ENCODE measurements around the gene STK24.
"Not testable (repeated sequence)": the region's sequence is repeated elsewhere in the genome, so short reads cannot be mapped to it uniquely, and the experiment has no call there.

The STK24 gene

DNA sequence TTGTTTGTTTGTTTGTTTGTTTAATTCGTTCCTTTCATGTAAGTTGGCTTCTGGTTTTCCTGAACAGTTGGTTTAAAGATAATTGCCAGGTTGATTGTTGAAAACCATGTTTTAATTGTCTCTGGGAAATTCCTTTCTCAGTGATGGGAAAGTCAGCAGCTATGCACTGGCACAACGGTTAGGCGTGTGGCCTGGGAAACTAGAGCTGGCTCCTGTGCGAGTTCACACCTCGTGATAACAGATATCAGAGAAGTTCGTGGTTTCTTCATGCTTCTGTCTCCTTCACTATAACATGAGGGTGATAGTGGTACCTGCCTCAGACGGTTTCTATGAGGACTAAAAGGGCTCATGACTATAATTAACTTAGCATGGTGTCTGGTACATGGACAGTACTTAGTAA is 153.5 kb downstream of the STK24 start:
- Histone ChIP-seq H3K27me3 (ENCODE audit: control insufficient read depth, insufficient read depth, low read length) (no peaks in the 10 kb centered on the region), H3K4me1 (ENCODE audit: control insufficient read depth, low read depth, low read length) (no peaks in the 10 kb centered on the region), H3K9me3 (ENCODE audit: control insufficient read depth, low read depth, low read length) (no peaks in the 10 kb centered on the region), H3K9ac (ENCODE audit: low read length) (no peak overlapping the region), H3K36me3 (ENCODE audit: control insufficient read depth, low read depth, low read length) (peaks cover 9% of the 10 kb centered on the region), H3K4me3 (ENCODE audit: low read length) (no peak overlapping the region), H3K27ac (ENCODE audit: low read length) (no peak overlapping the region)

DNA sequence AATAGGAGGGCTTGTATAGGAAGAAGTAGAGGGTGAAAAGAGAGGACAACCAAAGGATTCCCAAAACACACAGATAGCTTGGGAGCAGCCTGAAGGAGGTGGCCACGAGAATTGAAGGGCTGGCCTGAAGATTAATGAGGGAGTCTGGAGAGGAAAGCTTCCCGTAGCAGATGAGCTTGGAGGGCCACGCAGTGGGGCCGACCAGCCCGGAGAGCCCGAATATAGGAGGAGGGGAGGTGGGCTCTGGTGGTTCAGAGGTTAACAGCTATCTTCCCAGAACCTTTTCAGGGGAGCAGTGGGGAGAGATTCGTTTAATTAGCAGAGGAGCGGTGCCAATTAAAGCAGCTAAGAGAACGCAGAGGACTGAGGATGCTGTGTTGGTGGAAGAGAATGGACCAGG is 154.9 kb downstream of the STK24 start:
- no peaks in the 10 kb centered on the region for H3K27me3 ChIP-seq (ENCODE audit: control insufficient read depth, insufficient read depth, low read length)
- peaks cover 9% of the 10 kb centered on the region for H3K36me3 ChIP-seq (ENCODE audit: control insufficient read depth, low read depth, low read length)
- H3K9ac ChIP-seq (ENCODE audit: low read length) = no peak overlapping the region
- no peak overlapping the region for H3K4me3 ChIP-seq (ENCODE audit: low read length)
- no peak overlapping the region for H3K27ac ChIP-seq (ENCODE audit: low read length)
- H3K4me1 ChIP-seq (ENCODE audit: control insufficient read depth, low read depth, low read length) = no peaks in the 10 kb centered on the region
- no peaks in the 10 kb centered on the region for H3K9me3 ChIP-seq (ENCODE audit: control insufficient read depth, low read depth, low read length)

DNA sequence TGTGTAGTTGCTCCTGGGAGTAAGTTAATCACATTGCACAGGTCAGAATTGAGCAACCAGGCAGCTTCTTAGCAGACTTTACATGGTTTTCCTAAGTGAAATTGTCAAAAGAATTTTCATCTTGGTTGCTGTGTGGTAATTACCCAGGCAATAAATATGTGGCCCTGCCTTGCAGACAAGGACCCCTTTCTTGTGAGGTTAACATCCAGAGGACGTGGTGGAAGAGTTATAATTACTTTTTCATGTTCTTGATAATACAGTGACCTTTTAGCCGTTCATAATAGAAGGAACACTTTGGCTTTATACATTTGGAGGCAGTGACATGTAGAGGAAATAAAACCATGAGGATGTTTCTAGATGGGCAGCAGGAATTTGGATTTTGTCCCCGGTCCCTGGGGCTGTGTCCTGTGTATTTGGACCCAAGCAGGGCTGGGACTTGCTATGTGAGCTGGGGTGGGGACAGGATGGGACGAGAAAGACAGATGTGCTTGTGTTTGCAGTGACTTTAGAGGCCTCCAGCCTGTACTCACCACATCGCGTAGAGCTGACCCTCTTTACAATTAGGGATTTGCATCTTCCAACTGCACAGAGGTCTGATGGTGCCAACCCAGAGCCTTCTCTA is 156.2 kb downstream of the STK24 start:
- Histone ChIP-seq H3K27me3 (ENCODE audit: control insufficient read depth, insufficient read depth, low read length) (no peaks in the 10 kb centered on the region), H3K27ac (ENCODE audit: low read length) (no peak overlapping the region), H3K36me3 (ENCODE audit: control insufficient read depth, low read depth, low read length) (peaks cover 2% of the 10 kb centered on the region), H3K9ac (ENCODE audit: low read length) (no peak overlapping the region), H3K9me3 (ENCODE audit: control insufficient read depth, low read depth, low read length) (no peaks in the 10 kb centered on the region), H3K4me1 (ENCODE audit: control insufficient read depth, low read depth, low read length) (no peaks in the 10 kb centered on the region), H3K4me3 (ENCODE audit: low read length) (no peak overlapping the region)

DNA sequence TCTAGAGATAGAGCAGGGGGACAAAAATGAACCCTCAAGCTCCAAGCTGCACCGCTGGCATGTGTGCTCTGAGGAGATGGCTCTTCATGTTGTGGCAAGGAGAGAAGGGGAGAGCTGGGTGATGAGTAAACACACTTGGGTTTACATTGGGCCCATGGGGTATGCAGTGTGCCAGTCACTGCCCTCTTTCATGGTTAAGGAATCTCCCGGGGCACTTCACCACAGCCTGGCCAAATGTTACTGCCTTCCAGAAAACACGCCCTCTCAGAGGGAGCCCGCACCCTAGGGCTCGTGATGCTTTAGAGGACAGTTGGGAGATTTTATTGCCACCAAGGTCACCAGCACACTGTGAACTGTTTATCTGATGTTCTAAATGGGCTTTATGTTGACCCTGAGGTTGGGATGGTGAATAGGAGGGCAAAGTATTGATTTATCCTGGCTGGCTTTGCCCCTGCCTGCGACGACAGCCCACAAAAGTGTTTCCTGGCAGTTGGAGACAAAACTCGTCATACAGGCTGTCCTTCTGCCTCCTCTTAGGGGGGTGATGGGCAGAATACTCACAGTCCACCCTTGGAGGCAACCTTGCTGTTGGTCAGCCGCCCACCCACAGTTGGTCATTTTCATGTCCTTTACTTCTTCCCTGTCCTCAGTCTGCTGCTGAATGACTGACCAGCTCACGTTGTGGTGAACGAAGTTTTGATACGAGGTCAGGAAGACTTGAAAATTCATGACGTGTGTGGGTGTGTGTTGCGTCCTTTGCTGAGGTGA is 156.9 kb downstream of the STK24 start:
- H3K27ac ChIP-seq (ENCODE audit: low read length) = no peak overlapping the region
- H3K27me3 ChIP-seq (ENCODE audit: control insufficient read depth, insufficient read depth, low read length) = no peaks in the 10 kb centered on the region
- H3K4me1 ChIP-seq (ENCODE audit: control insufficient read depth, low read depth, low read length) = no peaks in the 10 kb centered on the region
- no peaks in the 10 kb centered on the region for H3K9me3 ChIP-seq (ENCODE audit: control insufficient read depth, low read depth, low read length)
- H3K36me3 ChIP-seq (ENCODE audit: control insufficient read depth, low read depth, low read length) = no peaks in the 10 kb centered on the region
- H3K9ac ChIP-seq (ENCODE audit: low read length) = no peak overlapping the region
- no peak overlapping the region for H3K4me3 ChIP-seq (ENCODE audit: low read length)

DNA sequence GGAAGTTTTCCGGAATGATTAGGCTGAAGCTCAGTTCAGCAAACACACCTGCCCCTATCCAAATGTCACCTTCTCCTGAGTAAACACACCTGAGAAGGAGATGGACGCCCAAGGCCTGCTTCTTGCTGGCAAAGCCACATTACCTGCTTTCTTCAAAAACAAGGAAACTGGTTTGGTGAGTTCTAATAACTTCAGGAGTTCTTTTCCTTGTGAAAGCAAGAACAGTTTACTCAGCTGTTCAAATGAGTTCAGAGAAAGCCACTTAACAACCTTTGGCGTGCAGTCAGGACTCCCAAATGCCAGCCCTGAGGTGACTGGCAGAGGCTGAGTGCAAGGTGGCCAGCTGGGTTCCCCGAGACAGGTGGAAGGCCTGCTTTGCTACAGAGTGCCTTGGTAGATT is 160.5 kb downstream of the STK24 start:
- Histone ChIP-seq H3K36me3 (ENCODE audit: control insufficient read depth, low read depth, low read length) (peaks cover 3% of the 10 kb centered on the region), H3K4me3 (ENCODE audit: low read length) (no peak overlapping the region)

DNA sequence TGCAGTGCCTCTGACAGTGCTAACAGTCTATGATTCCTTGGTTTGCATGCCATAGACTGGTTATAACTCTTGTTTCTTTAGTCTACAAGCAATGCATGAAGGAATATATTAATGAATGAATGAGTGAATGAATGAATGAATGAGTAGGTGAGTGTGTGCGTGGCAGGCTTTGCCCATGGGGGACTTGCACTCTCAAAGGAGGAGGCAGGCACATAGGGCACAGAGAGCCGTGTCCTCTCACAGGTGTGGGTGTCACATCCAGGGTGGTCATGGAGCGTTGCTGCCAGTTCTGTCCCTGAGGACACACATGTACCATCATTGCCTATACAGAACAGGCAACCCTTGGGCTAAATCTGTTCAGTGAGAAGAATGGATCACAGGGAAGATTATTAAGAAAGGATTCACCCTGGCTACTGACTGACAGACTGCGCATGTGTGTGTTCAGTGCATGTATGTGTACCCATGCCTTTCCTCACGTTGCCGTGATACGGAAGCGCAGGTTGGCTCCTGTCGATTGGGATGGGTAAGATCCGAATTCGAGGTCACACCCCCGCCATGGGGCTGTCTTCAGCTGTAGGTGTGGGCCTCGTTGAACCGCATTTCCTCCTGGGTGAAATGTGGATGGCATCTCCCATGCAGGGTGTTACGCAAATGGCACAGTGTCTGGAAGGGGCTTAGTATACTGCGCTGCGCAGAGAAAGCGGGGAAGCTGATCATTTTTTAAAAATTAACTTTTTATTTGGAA is 161.4 kb downstream of the STK24 start:
- Histone ChIP-seq H3K9me3 (ENCODE audit: control insufficient read depth, low read depth, low read length) (no peaks in the 10 kb centered on the region), H3K4me1 (ENCODE audit: control insufficient read depth, low read depth, low read length) (no peaks in the 10 kb centered on the region), H3K36me3 (ENCODE audit: control insufficient read depth, low read depth, low read length) (peaks cover 3% of the 10 kb centered on the region), H3K27me3 (ENCODE audit: control insufficient read depth, insufficient read depth, low read length) (no peaks in the 10 kb centered on the region), H3K4me3 (ENCODE audit: low read length) (no peak overlapping the region), H3K27ac (ENCODE audit: low read length) (no peak overlapping the region), H3K9ac (ENCODE audit: low read length) (no peak overlapping the region)

More for the DNA sequence above, 160.5 kb downstream of the STK24 start:
- H3K27ac ChIP-seq (ENCODE audit: low read length) = no peak overlapping the region
- H3K9me3 ChIP-seq (ENCODE audit: control insufficient read depth, low read depth, low read length) = no peaks in the 10 kb centered on the region
- H3K9ac ChIP-seq (ENCODE audit: low read length) = no peak overlapping the region
- H3K4me1 ChIP-seq (ENCODE audit: control insufficient read depth, low read depth, low read length) = no peaks in the 10 kb centered on the region
- H3K27me3 ChIP-seq (ENCODE audit: control insufficient read depth, insufficient read depth, low read length) = no peaks in the 10 kb centered on the region

DNA sequence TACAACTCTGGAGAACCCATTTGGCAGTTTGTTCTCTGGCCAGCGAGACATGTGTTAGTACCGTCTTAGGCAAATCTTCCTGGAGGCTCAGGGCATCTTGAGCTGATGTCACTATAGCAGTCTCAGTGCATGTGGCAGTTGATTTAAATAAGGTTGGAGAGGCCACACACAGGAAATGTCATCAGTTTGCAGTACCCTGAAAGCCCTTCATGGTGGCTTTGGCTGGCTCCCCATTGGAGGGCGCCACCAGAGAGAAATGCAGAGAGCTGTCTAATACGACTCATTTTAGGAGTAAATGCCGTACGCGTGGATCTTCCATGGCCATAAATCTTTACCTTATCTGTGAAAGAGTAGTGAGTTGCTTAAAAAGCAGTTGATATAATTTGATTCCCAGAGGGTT is 163.1 kb downstream of the STK24 start:
- Histone ChIP-seq H3K36me3 (ENCODE audit: control insufficient read depth, low read depth, low read length) (peaks cover 3% of the 10 kb centered on the region), H3K27ac (ENCODE audit: low read length) (no peak overlapping the region), H3K4me1 (ENCODE audit: control insufficient read depth, low read depth, low read length) (no peaks in the 10 kb centered on the region), H3K9ac (ENCODE audit: low read length) (no peak overlapping the region), H3K4me3 (ENCODE audit: low read length) (no peak overlapping the region), H3K9me3 (ENCODE audit: control insufficient read depth, low read depth, low read length) (no peaks in the 10 kb centered on the region), H3K27me3 (ENCODE audit: control insufficient read depth, insufficient read depth, low read length) (no peaks in the 10 kb centered on the region)

DNA sequence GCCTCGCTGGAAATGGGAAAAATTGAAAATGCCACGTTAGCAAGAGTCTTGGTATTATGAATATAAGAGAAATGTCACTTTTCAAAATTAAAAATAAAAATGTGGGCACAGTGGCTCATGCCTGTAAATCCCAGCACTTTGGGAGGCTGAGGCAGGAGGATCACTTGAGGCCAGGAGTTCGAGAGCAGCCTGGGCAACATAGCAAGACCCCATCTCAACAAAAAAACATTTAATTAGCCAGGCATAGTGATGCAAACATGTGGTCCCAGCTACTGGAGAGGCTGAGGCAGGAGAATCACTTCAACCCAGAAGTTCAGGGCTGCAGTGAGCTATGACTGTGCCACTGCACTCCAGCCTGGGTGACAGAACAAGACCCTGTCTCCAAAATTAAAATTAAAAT is 163.6 kb downstream of the STK24 start:
- H3K27me3 ChIP-seq (ENCODE audit: control insufficient read depth, insufficient read depth, low read length); H3K4me1 ChIP-seq (ENCODE audit: control insufficient read depth, low read depth, low read length); H3K9me3 ChIP-seq (ENCODE audit: control insufficient read depth, low read depth, low read length); H3K4me3 ChIP-seq (ENCODE audit: low read length); H3K9ac ChIP-seq (ENCODE audit: low read length); H3K36me3 ChIP-seq (ENCODE audit: control insufficient read depth, low read depth, low read length); H3K27ac ChIP-seq (ENCODE audit: low read length): not testable (repeated sequence)

DNA sequence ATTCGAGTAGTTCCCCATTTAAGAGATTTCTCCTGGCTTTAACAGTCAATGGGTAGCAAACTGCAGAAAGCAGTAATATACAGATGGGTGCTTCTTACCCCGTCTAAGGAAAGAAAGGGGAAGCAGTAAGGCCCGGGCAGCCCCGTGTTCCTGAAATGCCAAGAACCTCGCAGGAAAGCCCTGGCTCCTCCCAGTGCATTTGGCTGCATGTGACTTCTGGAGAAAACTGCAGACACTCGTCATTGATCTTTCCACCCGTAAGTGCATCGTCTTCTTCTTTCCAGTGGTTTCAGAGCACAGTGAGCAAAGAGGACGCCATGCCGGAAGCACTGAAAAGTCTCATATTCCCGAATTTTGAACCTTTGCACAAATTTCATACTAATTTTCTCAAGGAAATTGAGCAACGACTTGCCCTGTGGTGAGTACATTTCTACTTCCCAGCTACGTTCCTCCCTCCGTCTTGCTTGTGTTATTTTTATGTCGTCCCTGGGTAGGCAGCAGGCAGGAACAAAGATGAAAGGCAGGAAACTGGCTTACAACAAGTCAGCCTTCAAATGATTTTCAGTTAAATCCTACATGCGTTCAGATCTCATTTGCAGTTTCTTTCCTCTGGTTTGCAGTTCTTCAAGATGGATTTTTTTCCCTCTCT is 165.2 kb downstream of the STK24 start:
- Histone ChIP-seq H3K9me3 (ENCODE audit: control insufficient read depth, low read depth, low read length) (no peaks in the 10 kb centered on the region), H3K9ac (ENCODE audit: low read length) (no peak overlapping the region), H3K27ac (ENCODE audit: low read length) (no peak overlapping the region), H3K4me3 (ENCODE audit: low read length) (no peak overlapping the region), H3K4me1 (ENCODE audit: control insufficient read depth, low read depth, low read length) (no peaks in the 10 kb centered on the region), H3K27me3 (ENCODE audit: control insufficient read depth, insufficient read depth, low read length) (no peaks in the 10 kb centered on the region), H3K36me3 (ENCODE audit: control insufficient read depth, low read depth, low read length) (peaks cover 3% of the 10 kb centered on the region)

DNA sequence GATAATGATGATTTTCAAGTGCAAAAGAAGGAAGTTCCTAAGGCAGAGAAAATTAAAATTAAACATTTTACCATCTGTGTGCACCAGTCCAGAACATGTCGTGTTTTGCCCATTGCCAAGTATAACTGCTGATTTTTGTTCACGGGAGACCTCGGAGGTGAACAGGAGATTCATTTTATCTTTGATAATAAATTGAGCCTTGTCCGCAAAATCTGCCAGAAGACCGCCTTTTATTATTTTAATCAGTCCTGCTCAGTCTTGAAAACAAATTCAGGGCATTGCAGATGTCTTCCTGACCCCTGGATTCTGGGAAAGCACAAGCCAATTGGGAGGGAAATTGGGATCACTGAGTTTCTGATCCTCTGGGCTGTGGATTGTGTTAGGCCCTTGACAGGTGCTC is 165.9 kb downstream of the STK24 start:
- Histone ChIP-seq H3K36me3 (ENCODE audit: control insufficient read depth, low read depth, low read length) (peaks cover 3% of the 10 kb centered on the region), H3K9me3 (ENCODE audit: control insufficient read depth, low read depth, low read length) (no peaks in the 10 kb centered on the region), H3K27ac (ENCODE audit: low read length) (no peak overlapping the region), H3K9ac (ENCODE audit: low read length) (no peak overlapping the region), H3K27me3 (ENCODE audit: control insufficient read depth, insufficient read depth, low read length) (no peaks in the 10 kb centered on the region), H3K4me1 (ENCODE audit: control insufficient read depth, low read depth, low read length) (no peaks in the 10 kb centered on the region), H3K4me3 (ENCODE audit: low read length) (no peak overlapping the region)

DNA sequence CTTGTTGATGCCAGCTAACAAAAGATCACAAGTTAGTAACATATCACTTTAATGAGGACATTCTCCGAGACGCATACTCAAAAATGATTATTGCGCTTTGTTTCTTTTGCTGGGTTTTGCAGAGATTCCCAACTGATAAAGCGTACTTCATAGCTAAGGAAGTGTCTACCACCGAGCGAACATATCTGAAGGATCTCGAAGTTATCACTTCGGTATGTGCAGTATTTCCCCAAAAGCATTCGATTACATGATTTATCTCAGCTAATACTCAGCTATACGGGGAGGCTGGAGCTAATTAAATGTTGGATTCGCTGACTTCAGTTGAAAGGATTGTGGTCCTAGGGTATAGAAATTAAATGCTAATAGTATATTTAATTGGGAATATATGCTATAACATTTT is 166.3 kb downstream of the STK24 start:
- Histone ChIP-seq H3K27ac (ENCODE audit: low read length) (no peak overlapping the region), H3K4me1 (ENCODE audit: control insufficient read depth, low read depth, low read length) (no peaks in the 10 kb centered on the region)

More for the DNA sequence above, 166.3 kb downstream of the STK24 start:
- Histone ChIP-seq H3K36me3 (ENCODE audit: control insufficient read depth, low read depth, low read length) (peaks cover 3% of the 10 kb centered on the region), H3K9ac (ENCODE audit: low read length) (no peak overlapping the region), H3K9me3 (ENCODE audit: control insufficient read depth, low read depth, low read length) (no peaks in the 10 kb centered on the region), H3K27me3 (ENCODE audit: control insufficient read depth, insufficient read depth, low read length) (no peaks in the 10 kb centered on the region), H3K4me3 (ENCODE audit: low read length) (no peak overlapping the region)

Data from iPS-18a (cell line).